Nephron (organoid): ENCODE results near the gene ABT1.

Experiments used
- H3K27ac Mint-ChIP-seq, 3 experiments: 2 replicates each; pipeline ENCODE4 v1.8.0; 2020; ENCODE audit warnings: mixed read lengths in 3 of 3, mild to moderate bottlenecking in 2 of 3, moderate library complexity in 1 of 3
- H3K27me3 Mint-ChIP-seq: 2 replicates; pipeline ENCODE4 v1.8.0; 2021; ENCODE audit warnings: low read depth, mild to moderate bottlenecking, moderate library complexity, mixed read lengths
- H3K36me3 Mint-ChIP-seq: 2 replicates; pipeline ENCODE4 v1.8.0; 2020; ENCODE audit warnings: low read depth, mixed read lengths
- H3K4me1 Mint-ChIP-seq: 2 replicates; pipeline ENCODE4 v1.8.0; 2020; ENCODE audit warnings: mixed read lengths
- H3K4me3 Mint-ChIP-seq, 3 experiments: 2 replicates each; pipeline ENCODE4 v1.8.0; 2020; ENCODE audit warnings: mild to moderate bottlenecking in 3 of 3, mixed read lengths in 3 of 3, moderate library complexity in 2 of 3
- H3K9me3 Mint-ChIP-seq: 2 replicates; pipeline ENCODE4 v1.8.0; 2020; ENCODE audit warnings: mixed read lengths
- TF ChIP-seq, protein P1 (sequence below), 3 experiments: fragments of 200-600 bp; sonication (generic); IDR thresholded peaks; one replicate each; pipeline ENCODE4 v1.5.0; 2021; ENCODE audit warnings: antibody characterized with exemption in 3 of 3; ENCODE audit not compliant: unreplicated experiment in 3 of 3

Gene ABT1

DNA sequence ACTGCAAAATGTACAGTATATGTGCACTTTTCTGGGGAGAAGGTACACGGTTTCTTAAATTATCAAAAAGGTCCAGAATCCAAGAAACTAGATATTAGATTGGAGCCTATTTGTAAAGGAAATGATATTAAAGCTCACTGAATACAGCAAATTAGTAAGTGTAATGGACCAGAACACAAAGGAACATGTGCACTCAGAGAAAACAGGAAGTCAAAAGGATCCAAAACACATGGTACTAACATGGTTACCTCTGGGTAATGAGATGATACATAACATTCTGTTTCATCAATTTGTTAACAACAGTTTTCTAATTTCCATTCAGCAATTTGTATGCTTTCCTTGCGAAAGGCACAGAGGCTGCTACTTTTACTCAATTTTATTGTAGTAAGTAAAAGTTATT, 44.1 kb downstream of the ABT1 start:
- peaks cover 60% of the 10 kb centered on the region for H3K9me3 Mint-ChIP-seq
- no peaks in the 10 kb centered on the region for H3K27me3 Mint-ChIP-seq
- no peak overlapping the region for H3K27ac Mint-ChIP-seq
- no peak overlapping the region for H3K4me3 Mint-ChIP-seq
- no peaks in the 10 kb centered on the region for H3K4me1 Mint-ChIP-seq
- H3K36me3 Mint-ChIP-seq: peaks cover 80% of the 10 kb centered on the region
- TF ChIP-seq, protein P1, sequence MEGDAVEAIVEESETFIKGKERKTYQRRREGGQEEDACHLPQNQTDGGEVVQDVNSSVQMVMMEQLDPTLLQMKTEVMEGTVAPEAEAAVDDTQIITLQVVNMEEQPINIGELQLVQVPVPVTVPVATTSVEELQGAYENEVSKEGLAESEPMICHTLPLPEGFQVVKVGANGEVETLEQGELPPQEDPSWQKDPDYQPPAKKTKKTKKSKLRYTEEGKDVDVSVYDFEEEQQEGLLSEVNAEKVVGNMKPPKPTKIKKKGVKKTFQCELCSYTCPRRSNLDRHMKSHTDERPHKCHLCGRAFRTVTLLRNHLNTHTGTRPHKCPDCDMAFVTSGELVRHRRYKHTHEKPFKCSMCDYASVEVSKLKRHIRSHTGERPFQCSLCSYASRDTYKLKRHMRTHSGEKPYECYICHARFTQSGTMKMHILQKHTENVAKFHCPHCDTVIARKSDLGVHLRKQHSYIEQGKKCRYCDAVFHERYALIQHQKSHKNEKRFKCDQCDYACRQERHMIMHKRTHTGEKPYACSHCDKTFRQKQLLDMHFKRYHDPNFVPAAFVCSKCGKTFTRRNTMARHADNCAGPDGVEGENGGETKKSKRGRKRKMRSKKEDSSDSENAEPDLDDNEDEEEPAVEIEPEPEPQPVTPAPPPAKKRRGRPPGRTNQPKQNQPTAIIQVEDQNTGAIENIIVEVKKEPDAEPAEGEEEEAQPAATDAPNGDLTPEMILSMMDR (IDR thresholded peaks at IDR 0.05; ENCODE audit: unreplicated experiment in 3 of 3): no peak

DNA sequence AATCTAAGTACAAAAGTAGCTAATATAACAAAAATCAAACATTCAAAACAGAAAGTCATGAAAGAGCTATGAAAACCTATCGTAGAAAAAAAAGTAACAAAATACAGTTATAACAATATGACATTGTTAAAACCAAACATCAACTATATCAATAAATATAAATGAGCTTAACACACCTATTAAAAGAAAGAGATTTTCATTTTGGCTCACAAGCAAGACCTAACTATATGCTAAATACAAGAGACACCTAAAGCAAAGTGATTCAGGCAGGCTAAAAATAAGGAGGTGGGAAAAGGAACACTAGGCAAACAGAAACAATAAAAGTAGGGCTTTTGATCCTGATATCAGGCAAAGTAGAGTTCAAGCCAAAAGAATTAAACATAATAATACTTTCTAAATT, 49.3 kb downstream of the ABT1 start:
- no peak overlapping the region for H3K4me3 Mint-ChIP-seq
- no peaks in the 10 kb centered on the region for H3K4me1 Mint-ChIP-seq
- H3K27me3 Mint-ChIP-seq: no peaks in the 10 kb centered on the region
- H3K9me3 Mint-ChIP-seq: peaks cover 68% of the 10 kb centered on the region
- TF ChIP-seq, protein P1 (IDR thresholded peaks at IDR 0.05; ENCODE audit: unreplicated experiment in 3 of 3): no peak
- peaks cover 93% of the 10 kb centered on the region for H3K36me3 Mint-ChIP-seq
- no peak overlapping the region for H3K27ac Mint-ChIP-seq
